GM20000 (cell line): ENCODE results near the gene TBC1D22B.

ENCODE experiments used
- DNase-seq: peaks from one replicate; pipeline ENCODE4 v3.0.0; 2012; ENCODE audit warnings: low spot score
- TF ChIP-seq, protein P1 (sequence below): IDR thresholded peaks from 2 replicates; pipeline ENCODE4 v1.5.1; 2012; ENCODE audit warnings: mild to moderate bottlenecking, control low read depth; ENCODE audit errors: extremely low read depth, missing control alignments

TBC1D22B gene

DNA sequence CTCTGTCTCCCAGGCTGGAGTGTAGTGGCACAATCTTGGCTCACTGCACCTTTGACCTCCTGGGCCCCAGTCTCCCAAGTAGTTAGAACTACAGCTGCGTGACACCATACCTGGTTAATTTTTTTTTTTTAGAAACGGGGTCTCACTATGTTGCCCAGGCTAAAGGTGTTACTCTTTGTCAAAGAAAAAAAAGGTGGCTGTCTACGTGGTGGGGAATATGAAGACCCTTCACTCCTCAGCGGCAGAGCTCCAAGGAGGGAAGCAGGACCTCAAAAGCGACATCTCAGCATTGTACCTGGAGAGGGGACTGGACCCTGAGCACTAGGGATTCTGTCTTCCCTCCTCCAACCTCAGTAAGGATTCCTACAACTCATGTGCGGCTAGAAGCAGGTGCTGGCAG is 16.4 kb upstream of the TBC1D22B start:
- TF ChIP-seq, protein P1, sequence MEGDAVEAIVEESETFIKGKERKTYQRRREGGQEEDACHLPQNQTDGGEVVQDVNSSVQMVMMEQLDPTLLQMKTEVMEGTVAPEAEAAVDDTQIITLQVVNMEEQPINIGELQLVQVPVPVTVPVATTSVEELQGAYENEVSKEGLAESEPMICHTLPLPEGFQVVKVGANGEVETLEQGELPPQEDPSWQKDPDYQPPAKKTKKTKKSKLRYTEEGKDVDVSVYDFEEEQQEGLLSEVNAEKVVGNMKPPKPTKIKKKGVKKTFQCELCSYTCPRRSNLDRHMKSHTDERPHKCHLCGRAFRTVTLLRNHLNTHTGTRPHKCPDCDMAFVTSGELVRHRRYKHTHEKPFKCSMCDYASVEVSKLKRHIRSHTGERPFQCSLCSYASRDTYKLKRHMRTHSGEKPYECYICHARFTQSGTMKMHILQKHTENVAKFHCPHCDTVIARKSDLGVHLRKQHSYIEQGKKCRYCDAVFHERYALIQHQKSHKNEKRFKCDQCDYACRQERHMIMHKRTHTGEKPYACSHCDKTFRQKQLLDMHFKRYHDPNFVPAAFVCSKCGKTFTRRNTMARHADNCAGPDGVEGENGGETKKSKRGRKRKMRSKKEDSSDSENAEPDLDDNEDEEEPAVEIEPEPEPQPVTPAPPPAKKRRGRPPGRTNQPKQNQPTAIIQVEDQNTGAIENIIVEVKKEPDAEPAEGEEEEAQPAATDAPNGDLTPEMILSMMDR = no peak
- no peak for DNase-seq

- TF ChIP-seq, protein P1 = no peak
- no peak for DNase-seq
These were observed 15.7 kb upstream of the TBC1D22B start for GRCh38 chr6:37241775-37242428.

DNA sequence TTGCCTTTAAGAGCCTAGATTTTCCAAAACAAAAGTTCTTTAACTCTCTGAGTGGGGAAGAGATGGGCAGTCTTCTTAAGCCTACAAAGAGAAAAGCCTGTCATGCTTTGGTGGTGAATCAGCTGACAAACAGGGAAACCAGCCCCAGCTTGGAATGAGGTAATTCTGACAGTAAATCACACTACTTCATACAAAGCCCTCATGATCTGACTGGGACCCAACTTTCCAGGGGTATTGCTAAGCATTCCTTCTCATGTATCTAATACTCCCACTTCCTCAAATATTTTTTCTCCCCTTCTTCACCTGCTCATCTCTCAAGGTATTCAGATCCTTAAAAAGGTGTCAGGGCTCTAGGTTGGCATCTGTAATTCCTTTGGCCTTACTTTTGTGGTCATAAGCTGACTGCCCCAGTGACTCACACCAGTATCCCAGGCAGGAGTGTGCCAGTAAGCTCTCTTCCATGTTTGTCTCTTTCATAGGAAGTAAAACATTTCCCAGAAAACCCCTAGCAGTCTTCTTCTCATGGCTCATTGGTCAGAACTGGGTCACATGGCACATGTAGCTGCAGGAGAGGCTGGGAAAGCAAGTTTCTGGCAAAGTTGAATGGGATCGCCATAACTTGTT is 15.0 kb upstream of the TBC1D22B start:
- TF ChIP-seq, protein P1 = no peak
- peak; percentile 20 for DNase-seq

DNA sequence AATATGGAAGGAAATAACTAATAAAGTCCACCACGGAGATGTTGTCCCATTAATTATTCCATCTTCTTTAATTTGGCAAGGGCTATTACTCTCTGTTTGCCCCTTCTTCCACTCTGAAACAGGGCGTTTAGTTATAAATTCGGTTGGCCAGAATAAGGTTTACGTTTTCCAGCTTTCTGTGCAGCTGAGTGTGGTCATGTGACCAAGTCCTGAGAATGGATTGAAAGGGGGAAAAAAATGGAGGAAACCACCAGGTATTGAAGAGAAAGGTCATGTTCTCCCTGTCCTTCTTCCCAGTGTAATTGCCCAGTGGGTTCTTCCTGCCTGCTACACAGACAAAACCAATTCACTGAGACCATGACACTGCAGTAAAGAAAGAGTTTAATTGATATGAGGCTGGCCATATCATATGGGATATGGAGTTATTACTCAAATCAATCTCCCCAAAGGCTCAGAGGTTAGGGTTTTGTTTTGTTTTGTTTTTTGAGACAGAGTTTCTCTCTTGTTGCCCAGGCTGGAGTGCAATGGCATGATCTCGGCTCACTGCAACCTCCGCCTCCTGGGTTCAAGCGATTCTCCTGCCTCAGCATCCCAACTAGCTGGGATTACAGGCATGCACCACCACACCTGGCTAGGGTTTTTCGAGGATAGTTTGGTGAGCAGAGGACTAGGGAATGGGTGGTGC is 14.3 kb upstream of the TBC1D22B start:
- no peak for DNase-seq
- TF ChIP-seq, protein P1 = no peak

- DNase-seq = no peak
- TF ChIP-seq, protein P1 = no peak
These were observed 13.7 kb upstream of the TBC1D22B start for GRCh38 chr6:37243816-37244370.

DNA sequence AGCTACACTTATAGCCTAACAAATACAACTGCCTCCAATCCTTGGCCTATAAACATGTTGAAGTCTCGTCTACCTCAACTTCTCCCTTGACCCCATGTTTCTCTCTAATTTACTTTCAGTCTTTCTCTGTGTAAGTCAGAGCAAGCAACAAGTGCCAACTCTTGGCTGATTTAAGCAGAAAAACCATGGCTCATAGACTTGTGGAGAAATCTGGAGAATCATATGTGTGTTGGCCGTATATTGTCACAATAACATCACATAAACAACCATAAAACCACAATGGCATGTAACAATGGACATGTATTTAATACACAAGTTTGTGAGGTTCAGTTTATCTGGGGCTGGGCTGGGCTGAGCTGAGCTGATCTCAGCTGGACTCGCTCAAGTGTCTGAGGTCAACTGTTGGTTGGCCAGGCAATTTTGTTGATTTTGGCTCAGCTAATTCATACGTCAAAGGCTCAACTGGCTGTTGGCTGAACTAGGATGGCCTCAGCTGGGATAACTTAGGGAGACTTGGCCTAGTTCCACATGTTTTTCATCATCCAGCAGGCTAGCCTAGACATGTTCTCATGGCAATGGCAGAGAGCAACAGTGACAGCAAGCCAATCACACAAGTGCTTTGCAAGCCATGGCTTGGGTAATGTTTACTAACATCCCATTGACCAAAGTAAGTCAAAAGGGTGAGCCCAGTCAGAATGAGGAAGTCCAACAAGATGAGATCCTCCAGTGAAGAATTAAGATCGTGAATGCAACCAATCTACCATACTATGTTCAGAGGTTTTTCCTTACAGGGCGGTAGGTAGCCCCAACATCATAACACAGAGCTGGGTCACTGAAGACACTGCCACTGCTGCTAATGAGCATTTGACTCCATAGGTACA is 12.9 kb upstream of the TBC1D22B start:
- TF ChIP-seq, protein P1 = no peak
- DNase-seq = no peak
